K562 (cell line): Measurements from ENCODE around the gene SLC6A6. TPM values are rescaled to one million over a fixed set of nuclear protein-coding genes. Genes with fewer than 3 reads are reported as not detected.

Experiments used
- ATAC-seq: fragments of 200-7000 bp; cut with Tn5 transposase; 3 replicates; pipeline ENCODE4 v1.9.1; 2020; ENCODE audit warnings: moderate library complexity
- BruUV-seq: library from RNA; stranded (reverse); fragments of 400-500 nt; replicated peaks from 2 replicates; lab custom pipeline; 2021; lab: Mats Ljungman, UMichigan
- CTCF ChIA-PET: fragments of 300-600 bp; formaldehyde crosslinking; extraction: SDS; loops from one replicate; lab custom pipeline; 2021; ENCODE audit warnings: low intra/inter-chr PET ratio; lab: Yijun Ruan, JAX
- POLR2A ChIA-PET: fragments of 300-600, 350-650 bp; sonication (Branson Sonifier 250); formaldehyde crosslinking; extraction: SDS; loops from one replicate; lab custom pipeline; 2021; ENCODE audit warnings: antibody characterized with exemption, inconsistent platforms; lab: Yijun Ruan, JAX
- DNase-seq, 4 experiments: peaks; one replicate each; pipeline versions ENCODE4 v3.0.0 to v3.0.0-alpha.2; 2011 to 2018; ENCODE audit warnings: low spot score in 3 of 4, mixed read lengths in 3 of 4; ENCODE audit errors: extremely low read depth in 1 of 4
- FAIRE-seq: peaks from 2 replicates; lab custom pipeline; 2011; peaks lifted over from hg19 to GRCh38; lab: Jason Lieb, UNC
- H2AFZ ChIP-seq: 2 replicates; pipeline ENCODE4 v1.6.0; 2011; ENCODE audit warnings: low read depth, low read length, control low read depth, inconsistent platforms
- H3K27ac ChIP-seq: fragments of 200-600 bp; 3 replicates; pipeline ENCODE4 v1.8.0; 2011; ENCODE audit warnings: low read depth, mild to moderate bottlenecking, control low read depth, inconsistent platforms, low read length, moderate library complexity, mixed read lengths; ENCODE audit errors: extremely low read depth
- H3K27me3 ChIP-seq, 2 experiments: fragments of 300-600 bp in 1 of 2; 2 replicates in 1 of 2; 3 replicates in 1 of 2; pipeline versions ENCODE4 v1.6.0 to v1.8.0; 2011; ENCODE audit warnings: inconsistent platforms in 2 of 2, low read length in 2 of 2, mild to moderate bottlenecking in 1 of 2, mixed read lengths in 1 of 2, moderate library complexity in 1 of 2; ENCODE audit not compliant: control insufficient read depth in 2 of 2, insufficient read depth in 2 of 2
- H3K36me3 ChIP-seq: fragments of 300-600 bp; 3 replicates; pipeline ENCODE4 v1.8.0; 2011; ENCODE audit warnings: mild to moderate bottlenecking, low read length, inconsistent platforms; ENCODE audit not compliant: control insufficient read depth, insufficient read depth
- H3K4me1 ChIP-seq, 2 experiments: fragments of 200-600 bp in 1 of 2; replicated peaks in 1 of 2; 2 replicates in 1 of 2; 3 replicates in 1 of 2; pipeline versions ENCODE4 v1.5.1 to v1.8.0; 2011; ENCODE audit warnings: inconsistent platforms in 2 of 2, low read length in 2 of 2, mild to moderate bottlenecking in 1 of 2, mixed read lengths in 1 of 2, moderate library complexity in 1 of 2; ENCODE audit not compliant: control insufficient read depth in 2 of 2, insufficient read depth in 2 of 2
- H3K4me2 ChIP-seq: 2 replicates; pipeline ENCODE4 v1.6.1; 2011; ENCODE audit warnings: low read length, control low read depth, inconsistent platforms, mixed read lengths; ENCODE audit not compliant: insufficient read depth
- H3K4me3 ChIP-seq: fragments of 200-600 bp; sonication (generic), shearing (Covaris generic); 2 replicates; pipeline ENCODE4 v1.5.1; 2016; ENCODE audit warnings: control low read depth, inconsistent platforms
- H3K79me2 ChIP-seq: fragments of 200-600 bp; 3 replicates; pipeline ENCODE4 v1.8.0; 2011; ENCODE audit warnings: low read length, inconsistent platforms; ENCODE audit not compliant: control insufficient read depth, insufficient read depth
- H3K9ac ChIP-seq, 2 experiments: 2 replicates each; pipeline versions ENCODE4 v1.6.0 to v1.6.1; 2011; ENCODE audit warnings: low read depth in 2 of 2, low read length in 2 of 2, control low read depth in 1 of 2, inconsistent platforms in 1 of 2, mild to moderate bottlenecking in 1 of 2, mixed read lengths in 1 of 2; ENCODE audit not compliant: insufficient read depth in 1 of 2
- H3K9me1 ChIP-seq: one replicate; pipeline ENCODE4 v1.6.0; 2011; ENCODE audit warnings: inconsistent platforms, mild to moderate bottlenecking, low read length, moderate library complexity; ENCODE audit not compliant: control insufficient read depth, insufficient read depth
- H3K9me3 ChIP-seq: replicated peaks from 2 replicates; pipeline ENCODE4 v1.5.1; 2011; ENCODE audit warnings: low read depth, low read length, inconsistent platforms; ENCODE audit not compliant: control insufficient read depth, insufficient read depth
- H4K20me1 ChIP-seq: replicated peaks from 2 replicates; pipeline ENCODE4 v1.6.1; 2011; ENCODE audit warnings: low read length, inconsistent platforms, mixed read lengths; ENCODE audit not compliant: control insufficient read depth, insufficient read depth
- BMI1 ChIP-seq: fragments of 150-350 bp; IDR thresholded peaks from 2 replicates; pipeline ENCODE4 v1.6.1; 2014; ENCODE audit warnings: low read length
- CBX1 ChIP-seq: sonication (generic); IDR thresholded peaks from 2 replicates; pipeline ENCODE4 v1.6.1; 2016; ENCODE audit warnings: antibody characterized with exemption, low read depth, mild to moderate bottlenecking
- ESRRB ChIP-seq: fragments of 250-450 bp; sonication (Bioruptor Pico); IDR thresholded peaks from 2 replicates; pipeline ENCODE4 v1.5.0; 2020; ENCODE audit warnings: mild to moderate bottlenecking, moderate library complexity, borderline replicate concordance
- HOXB6 ChIP-seq: fragments of 250-450 bp; sonication (Bioruptor Pico); IDR thresholded peaks from 2 replicates; pipeline ENCODE4 v1.5.1; 2022; ENCODE audit warnings: mild to moderate bottlenecking, borderline replicate concordance
- JUNB ChIP-seq: fragments of 450-650 bp; formaldehyde crosslinking; conservative IDR thresholded peaks from 2 replicates; pipeline ENCODE4 v1.4.0; 2020; ENCODE audit warnings: mild to moderate bottlenecking
- NCOA1 ChIP-seq: fragments of 450-650 bp; IDR thresholded peaks from 2 replicates; pipeline ENCODE4 v1.6.1; 2016; ENCODE audit warnings: low read depth
- RNF2 ChIP-seq: sonication (generic); IDR thresholded peaks from 2 replicates; pipeline ENCODE4 v1.6.1; 2016
- TRIM28 ChIP-seq: fragments of 450-650 bp; IDR thresholded peaks from 2 replicates; pipeline ENCODE4 v1.6.1; 2017
- WGBS: fragments of 100-300 bp; shearing (Covaris generic); methylation state at CpG from one replicate; pipeline ENCODE4 v1.1.6; 2016; ENCODE audit warnings: low coverage, mixed read lengths; ENCODE audit not compliant: insufficient coverage; ENCODE audit errors: missing lambda C conversion rate; 5-methylcytosine and 5-hydroxymethylcytosine counted together
- in situ Hi-C: fragments of 300-500 bp; cut with MboI; formaldehyde crosslinking; loops from 4 replicates; pipeline ENCODE4 v1.15.0; 2018; ENCODE audit warnings: inconsistent platforms, mixed read lengths
- intact Hi-C: fragments of 100-400 bp; cut with micrococcal nuclease; formaldehyde crosslinking; loops from 2 replicates; pipeline ENCODE4 v1.14.2; 2022
- polyA plus RNA-seq, 8 experiments: library from polyadenylated mRNA; depleted of rRNA in 4 of 8; stranded (reverse) in 5 of 8; unstranded in 3 of 8; fragments of >200 nt; fragmentation: Nextera tagmentation in 2 of 8; fragmentation: Illumina TruSeq in 1 of 8; extraction: Ambion mirVana in 2 of 8; extraction: Trizol in 1 of 8; gene quantifications; 2 replicates each; pipeline versions ENCODE4 v1.2.1 to v1.2.3, GENCODE V29; 2011 to 2014; ENCODE audit warnings: inconsistent platforms in 1 of 8, missing spikeins in 1 of 8
- total RNA-seq, 7 experiments: library from RNA; depleted of rRNA in 6 of 7; stranded (reverse); fragments of >200 nt in 6 of 7; fragmentation: Illumina TruSeq in 2 of 7; extraction: Trizol in 2 of 7; gene quantifications; 2 replicates each; pipeline versions ENCODE4 v1.2.1 to v1.2.3, GENCODE V29; 2011 to 2021; ENCODE audit warnings: low replicate concordance in 1 of 7
- TF ChIP-seq, protein P1 (sequence below): fragments of 450-650 bp; IDR thresholded peaks from 2 replicates; pipeline ENCODE4 v1.6.1; 2016; ENCODE audit warnings: low read depth, mild to moderate bottlenecking, moderate library complexity
- TF ChIP-seq, protein P2 (sequence below): fragments of 200-600 bp; sonication (generic); IDR thresholded peaks from one replicate; pipeline ENCODE4 v1.6.1; 2012; ENCODE audit warnings: mild to moderate bottlenecking, low read depth, low read length, inconsistent platforms
- TF ChIP-seq, protein P3 (sequence below): fragments of 250-450 bp; sonication (Bioruptor Pico); IDR thresholded peaks from 2 replicates; pipeline ENCODE4 v1.4.0; 2020

Gene SLC6A6
- total and polyA plus RNA-seq, 9 of the 15 experiments (the other 6 are each of a cell fraction or from before 2014, with no cell fraction given), result 12.3 to 203 (median 93.2) TPM

DNA sequence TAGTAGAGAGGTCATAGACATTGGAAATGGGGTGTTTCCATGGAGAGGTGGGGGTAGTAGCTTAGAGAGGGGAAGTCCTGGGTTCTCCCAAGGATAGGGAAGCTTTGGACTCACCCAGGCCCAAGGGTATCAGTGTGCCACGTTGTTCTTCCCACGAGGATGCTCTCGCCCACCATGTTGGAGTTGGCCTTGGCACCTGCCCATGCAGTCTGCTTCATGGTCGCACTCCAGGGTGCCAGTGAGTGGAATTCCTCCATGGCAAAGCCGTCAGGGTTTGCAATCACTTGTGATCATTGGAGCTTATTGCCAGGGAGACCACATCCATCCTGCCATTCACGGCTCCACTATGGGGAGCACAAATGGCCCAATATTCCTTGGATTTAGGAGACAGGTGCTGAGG, 77.2 kb downstream of the SLC6A6 start:
- H3K27me3 ChIP-seq, result no peaks in the 10 kb centered on the region
- H3K79me2 ChIP-seq, result no peaks in the 10 kb centered on the region
- ATAC-seq (no peak), DNase-seq (no peak), FAIRE-seq (no peak)
- H3K36me3 ChIP-seq, result peaks cover 100% of the 10 kb centered on the region
- no peak overlapping the region for H3K4me2 ChIP-seq
- H3K9me3 ChIP-seq, result no peaks in the 10 kb centered on the region
- H3K9ac ChIP-seq, result no peak overlapping the region
- intact Hi-C loops, result no loop called here
- no TSS peak for BruUV-seq
- H4K20me1 ChIP-seq, result 0 out of 2 replicates have a peak, but pooled peaks cover 2% of the 10 kb centered on the region
- peaks cover 0 to 8% of the 10 kb centered on the region in 2 experiments; a peak in 2 of 5 replicates for H3K4me1 ChIP-seq
- in situ Hi-C loops, result no loop called here
- H2AFZ ChIP-seq, result no peak overlapping the region
- ChIA-PET CTCF (no interaction called here), POLR2A (interaction anchor here (0.5 to 0.7 kb wide), 3 partner anchors 19 to 270 kb away, joined by 3 read pairs; no protein-coding TSS in a partner anchor)
- no peak overlapping the region for H3K27ac ChIP-seq
- no peak overlapping the region for H3K4me3 ChIP-seq
- H3K9me1 ChIP-seq, result no peaks in the 10 kb centered on the region
- WGBS, result 93% methylated on average over 6 of the region's 6 CpGs
- TF ChIP-seq, protein P1, sequence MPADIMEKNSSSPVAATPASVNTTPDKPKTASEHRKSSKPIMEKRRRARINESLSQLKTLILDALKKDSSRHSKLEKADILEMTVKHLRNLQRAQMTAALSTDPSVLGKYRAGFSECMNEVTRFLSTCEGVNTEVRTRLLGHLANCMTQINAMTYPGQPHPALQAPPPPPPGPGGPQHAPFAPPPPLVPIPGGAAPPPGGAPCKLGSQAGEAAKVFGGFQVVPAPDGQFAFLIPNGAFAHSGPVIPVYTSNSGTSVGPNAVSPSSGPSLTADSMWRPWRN, result no peak
- TF ChIP-seq BMI1 (no peak), TRIM28 (no peak), RNF2 (no peak), JUNB (no peak), ESRRB (no peak), HOXB6 (CRISPR knock-in tag) (no peak), NCOA1 (no peak), CBX1 (no peak)
- TF ChIP-seq, protein P2, sequence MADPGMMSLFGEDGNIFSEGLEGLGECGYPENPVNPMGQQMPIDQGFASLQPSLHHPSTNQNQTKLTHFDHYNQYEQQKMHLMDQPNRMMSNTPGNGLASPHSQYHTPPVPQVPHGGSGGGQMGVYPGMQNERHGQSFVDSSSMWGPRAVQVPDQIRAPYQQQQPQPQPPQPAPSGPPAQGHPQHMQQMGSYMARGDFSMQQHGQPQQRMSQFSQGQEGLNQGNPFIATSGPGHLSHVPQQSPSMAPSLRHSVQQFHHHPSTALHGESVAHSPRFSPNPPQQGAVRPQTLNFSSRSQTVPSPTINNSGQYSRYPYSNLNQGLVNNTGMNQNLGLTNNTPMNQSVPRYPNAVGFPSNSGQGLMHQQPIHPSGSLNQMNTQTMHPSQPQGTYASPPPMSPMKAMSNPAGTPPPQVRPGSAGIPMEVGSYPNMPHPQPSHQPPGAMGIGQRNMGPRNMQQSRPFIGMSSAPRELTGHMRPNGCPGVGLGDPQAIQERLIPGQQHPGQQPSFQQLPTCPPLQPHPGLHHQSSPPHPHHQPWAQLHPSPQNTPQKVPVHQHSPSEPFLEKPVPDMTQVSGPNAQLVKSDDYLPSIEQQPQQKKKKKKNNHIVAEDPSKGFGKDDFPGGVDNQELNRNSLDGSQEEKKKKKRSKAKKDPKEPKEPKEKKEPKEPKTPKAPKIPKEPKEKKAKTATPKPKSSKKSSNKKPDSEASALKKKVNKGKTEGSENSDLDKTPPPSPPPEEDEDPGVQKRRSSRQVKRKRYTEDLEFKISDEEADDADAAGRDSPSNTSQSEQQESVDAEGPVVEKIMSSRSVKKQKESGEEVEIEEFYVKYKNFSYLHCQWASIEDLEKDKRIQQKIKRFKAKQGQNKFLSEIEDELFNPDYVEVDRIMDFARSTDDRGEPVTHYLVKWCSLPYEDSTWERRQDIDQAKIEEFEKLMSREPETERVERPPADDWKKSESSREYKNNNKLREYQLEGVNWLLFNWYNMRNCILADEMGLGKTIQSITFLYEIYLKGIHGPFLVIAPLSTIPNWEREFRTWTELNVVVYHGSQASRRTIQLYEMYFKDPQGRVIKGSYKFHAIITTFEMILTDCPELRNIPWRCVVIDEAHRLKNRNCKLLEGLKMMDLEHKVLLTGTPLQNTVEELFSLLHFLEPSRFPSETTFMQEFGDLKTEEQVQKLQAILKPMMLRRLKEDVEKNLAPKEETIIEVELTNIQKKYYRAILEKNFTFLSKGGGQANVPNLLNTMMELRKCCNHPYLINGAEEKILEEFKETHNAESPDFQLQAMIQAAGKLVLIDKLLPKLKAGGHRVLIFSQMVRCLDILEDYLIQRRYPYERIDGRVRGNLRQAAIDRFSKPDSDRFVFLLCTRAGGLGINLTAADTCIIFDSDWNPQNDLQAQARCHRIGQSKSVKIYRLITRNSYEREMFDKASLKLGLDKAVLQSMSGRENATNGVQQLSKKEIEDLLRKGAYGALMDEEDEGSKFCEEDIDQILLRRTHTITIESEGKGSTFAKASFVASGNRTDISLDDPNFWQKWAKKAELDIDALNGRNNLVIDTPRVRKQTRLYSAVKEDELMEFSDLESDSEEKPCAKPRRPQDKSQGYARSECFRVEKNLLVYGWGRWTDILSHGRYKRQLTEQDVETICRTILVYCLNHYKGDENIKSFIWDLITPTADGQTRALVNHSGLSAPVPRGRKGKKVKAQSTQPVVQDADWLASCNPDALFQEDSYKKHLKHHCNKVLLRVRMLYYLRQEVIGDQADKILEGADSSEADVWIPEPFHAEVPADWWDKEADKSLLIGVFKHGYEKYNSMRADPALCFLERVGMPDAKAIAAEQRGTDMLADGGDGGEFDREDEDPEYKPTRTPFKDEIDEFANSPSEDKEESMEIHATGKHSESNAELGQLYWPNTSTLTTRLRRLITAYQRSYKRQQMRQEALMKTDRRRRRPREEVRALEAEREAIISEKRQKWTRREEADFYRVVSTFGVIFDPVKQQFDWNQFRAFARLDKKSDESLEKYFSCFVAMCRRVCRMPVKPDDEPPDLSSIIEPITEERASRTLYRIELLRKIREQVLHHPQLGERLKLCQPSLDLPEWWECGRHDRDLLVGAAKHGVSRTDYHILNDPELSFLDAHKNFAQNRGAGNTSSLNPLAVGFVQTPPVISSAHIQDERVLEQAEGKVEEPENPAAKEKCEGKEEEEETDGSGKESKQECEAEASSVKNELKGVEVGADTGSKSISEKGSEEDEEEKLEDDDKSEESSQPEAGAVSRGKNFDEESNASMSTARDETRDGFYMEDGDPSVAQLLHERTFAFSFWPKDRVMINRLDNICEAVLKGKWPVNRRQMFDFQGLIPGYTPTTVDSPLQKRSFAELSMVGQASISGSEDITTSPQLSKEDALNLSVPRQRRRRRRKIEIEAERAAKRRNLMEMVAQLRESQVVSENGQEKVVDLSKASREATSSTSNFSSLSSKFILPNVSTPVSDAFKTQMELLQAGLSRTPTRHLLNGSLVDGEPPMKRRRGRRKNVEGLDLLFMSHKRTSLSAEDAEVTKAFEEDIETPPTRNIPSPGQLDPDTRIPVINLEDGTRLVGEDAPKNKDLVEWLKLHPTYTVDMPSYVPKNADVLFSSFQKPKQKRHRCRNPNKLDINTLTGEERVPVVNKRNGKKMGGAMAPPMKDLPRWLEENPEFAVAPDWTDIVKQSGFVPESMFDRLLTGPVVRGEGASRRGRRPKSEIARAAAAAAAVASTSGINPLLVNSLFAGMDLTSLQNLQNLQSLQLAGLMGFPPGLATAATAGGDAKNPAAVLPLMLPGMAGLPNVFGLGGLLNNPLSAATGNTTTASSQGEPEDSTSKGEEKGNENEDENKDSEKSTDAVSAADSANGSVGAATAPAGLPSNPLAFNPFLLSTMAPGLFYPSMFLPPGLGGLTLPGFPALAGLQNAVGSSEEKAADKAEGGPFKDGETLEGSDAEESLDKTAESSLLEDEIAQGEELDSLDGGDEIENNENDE, result no peak
- TF ChIP-seq, protein P3, sequence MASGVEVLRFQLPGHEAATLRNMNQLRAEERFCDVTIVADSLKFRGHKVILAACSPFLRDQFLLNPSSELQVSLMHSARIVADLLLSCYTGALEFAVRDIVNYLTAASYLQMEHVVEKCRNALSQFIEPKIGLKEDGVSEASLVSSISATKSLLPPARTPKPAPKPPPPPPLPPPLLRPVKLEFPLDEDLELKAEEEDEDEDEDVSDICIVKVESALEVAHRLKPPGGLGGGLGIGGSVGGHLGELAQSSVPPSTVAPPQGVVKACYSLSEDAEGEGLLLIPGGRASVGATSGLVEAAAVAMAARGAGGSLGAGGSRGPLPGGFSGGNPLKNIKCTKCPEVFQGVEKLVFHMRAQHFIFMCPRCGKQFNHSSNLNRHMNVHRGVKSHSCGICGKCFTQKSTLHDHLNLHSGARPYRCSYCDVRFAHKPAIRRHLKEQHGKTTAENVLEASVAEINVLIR, result no peak
